Measurements from ENCODE around the gene MDC1. TPM values are rescaled to one million over a fixed set of nuclear protein-coding genes. Genes with fewer than 3 reads are reported as not detected.
"Not testable (repeated sequence)": the region's sequence is repeated elsewhere in the genome, so short reads cannot be mapped to it uniquely, and the experiment has no call there.

The MDC1 gene
- total and polyA plus RNA-seq, 7 donors = 1.8 to 17.4 (median 5.4) TPM

- H3K9me3 ChIP-seq; H3K4me3 ChIP-seq; DNase-seq; intact Hi-C loops (cut with DNase I); H3K27me3 ChIP-seq: not testable (repeated sequence)
- Histone ChIP-seq H3K4me1 (peaks cover 0 to 65% (median 41%) of the 10 kb centered on the region in 4 donors), H3K36me3 (peaks cover 20 to 66% (median 38%) of the 10 kb centered on the region in 4 donors), H3K27ac (peak overlapping the region in 3 of 4 donors; percentile 95 to 98 (median 96))
- peak in 2 of 4 donors; percentile 5 to 22 for TF ChIP-seq POLR2AphosphoS5 (IDR thresholded peaks at IDR 0.05)
- WGBS, 2 donors = 65 to 74% methylated on average over 29 of the region's 29 CpGs
Observed at GRCh38 chr6:30723843-30724741, 7.0 kb upstream of the MDC1 start.

GRCh38 chr6:30723159-30723842 is 6.2 kb upstream of the MDC1 start:
- H3K27me3 ChIP-seq; H3K4me3 ChIP-seq; intact Hi-C loops (cut with DNase I); H3K9me3 ChIP-seq; DNase-seq: not testable (repeated sequence)
- peaks cover 0 to 69% (median 41%) of the 10 kb centered on the region in 4 donors for H3K4me1 ChIP-seq
- H3K27ac ChIP-seq = peak overlapping the region in 3 of 4 donors; percentile 95 to 98 (median 96)
- H3K36me3 ChIP-seq = peaks cover 20 to 59% (median 36%) of the 10 kb centered on the region in 4 donors
- 63 to 78% methylated on average over 16 of the region's 16 CpGs for WGBS, 2 donors

GRCh38 chr6:30722280-30723112 is 5.4 kb upstream of the MDC1 start:
- H3K36me3 ChIP-seq = peaks cover 16 to 51% (median 32%) of the 10 kb centered on the region in 4 donors
- intact Hi-C loops (cut with DNase I) = loop anchor here (1.0 kb wide), 1 partner anchor 43 kb away; no protein-coding TSS in a partner anchor
- H3K9me3 ChIP-seq = no peaks in the 10 kb centered on the region
- peak; percentile 89 for DNase-seq
- peak overlapping the region; percentile 52 to 80 (median 78) for H3K4me3 ChIP-seq
- no peaks in the 10 kb centered on the region for H3K27me3 ChIP-seq
- H3K27ac ChIP-seq = peak overlapping the region; percentile 95 to 98 (median 96)
- H3K4me1 ChIP-seq = peaks cover 0 to 67% (median 44%) of the 10 kb centered on the region in 4 donors
- TF ChIP-seq CTCF (IDR thresholded peaks at IDR 0.05) (peak; percentile 93 to 99 (median 96)), POLR2AphosphoS5 (IDR thresholded peaks at IDR 0.05) (peak; percentile 4 to 64 (median 58)), POLR2A (IDR thresholded peaks at IDR 0.05) (no peak), EP300 (IDR thresholded peaks at IDR 0.05) (no peak)
- 8 to 13% methylated on average over 27 of the region's 27 CpGs for WGBS, 2 donors

GRCh38 chr6:30722025-30722279 is 4.9 kb upstream of the MDC1 start:
- H3K4me1 ChIP-seq = peaks cover 0 to 63% (median 44%) of the 10 kb centered on the region in 4 donors

GRCh38 chr6:30721198-30722024 is 4.3 kb upstream of the MDC1 start:
- Histone ChIP-seq H3K27me3 (no peaks in the 10 kb centered on the region), H3K36me3 (peaks cover 16 to 40% (median 27%) of the 10 kb centered on the region in 4 donors), H3K9me3 (no peaks in the 10 kb centered on the region), H3K4me1 (peaks cover 0 to 68% (median 46%) of the 10 kb centered on the region in 4 donors), H3K4me3 (peak overlapping the region; percentile 70 to 80 (median 78)), H3K27ac (peak overlapping the region; percentile 95 to 98 (median 96))
- DNase-seq = peak; percentile 96
- WGBS, 2 donors = 1% methylated on average over 71 of the region's 71 CpGs
- intact Hi-C loops (cut with DNase I) = loop anchor here (1.0 kb wide), 2 partner anchors 42 to 106 kb away; no protein-coding TSS in a partner anchor
- TF ChIP-seq CTCF (IDR thresholded peaks at IDR 0.05) (peak in 1 of 4 experiments; percentile 42), EP300 (IDR thresholded peaks at IDR 0.05) (peak in 1 of 4 donors; percentile 37), POLR2AphosphoS5 (IDR thresholded peaks at IDR 0.05) (peak; percentile 62 to 91 (median 80)), POLR2A (IDR thresholded peaks at IDR 0.05) (peak in 1 of 2 donors; percentile 28)

More at GRCh38 chr6:30722025-30722279, 4.9 kb upstream of the MDC1 start:
- H3K27ac ChIP-seq = peak overlapping the region; percentile 95 to 98 (median 96)
- H3K36me3 ChIP-seq = peaks cover 16 to 45% (median 29%) of the 10 kb centered on the region in 4 donors
- not testable (repeated sequence) for H3K9me3 ChIP-seq, H3K27me3 ChIP-seq
- DNase-seq = peak; percentile 82
- H3K4me3 ChIP-seq = peak overlapping the region; percentile 52 to 80 (median 78)
- intact Hi-C loops (cut with DNase I) = loop anchor here (1.0 kb wide), 1 partner anchor 43 kb away; no protein-coding TSS in a partner anchor
- whole genome bisulfite sequencing, 2 donors = 5 to 7% methylated on average over 10 of the region's 10 CpGs

Data from sigmoid colon (tissue), 7 donors.